ENCODE results near the gene TIPARP.
"Not testable (repeated sequence)": the region's sequence is repeated elsewhere in the genome, so short reads cannot be mapped to it uniquely, and the experiment has no call there.

Gene TIPARP

DNA sequence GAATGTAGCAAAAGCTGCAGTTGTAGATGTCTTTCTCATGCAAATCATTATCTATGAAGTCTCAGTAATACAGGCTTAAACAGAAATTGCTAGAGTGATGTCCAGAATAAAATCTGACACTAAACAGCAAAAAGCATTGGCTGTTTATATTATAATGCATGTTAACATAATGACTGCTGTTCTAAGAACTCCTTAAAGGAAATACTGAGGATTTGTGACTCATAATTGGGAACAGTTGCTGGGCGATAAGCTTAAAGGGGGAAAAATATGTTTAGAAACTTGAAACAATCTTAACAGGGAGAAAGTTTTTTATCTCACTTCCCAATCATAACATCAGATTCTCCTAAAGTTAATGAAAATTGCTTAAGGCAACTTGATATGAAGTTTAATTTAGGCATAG lies 17.5 kb downstream of the TIPARP start:
- Histone ChIP-seq H3K9me3 (ENCODE audit: control insufficient read depth in 2 of 2, low read length in 2 of 2) (no peaks in the 10 kb centered on the region), H3K4me3 (ENCODE audit: low read length in 2 of 2) (no peak overlapping the region), H3K27ac (ENCODE audit: low read length) (no peak overlapping the region), H3K36me3 (ENCODE audit: control insufficient read depth in 2 of 2, insufficient read depth in 2 of 2, low read length in 2 of 2) (peaks cover 0 to 7% of the 10 kb centered on the region in 2 donors), H3K9ac (ENCODE audit: low read length in 2 of 2) (no peak overlapping the region), H3K4me1 (ENCODE audit: control insufficient read depth, insufficient read depth, low read length) (peaks cover 3% of the 10 kb centered on the region), H3K27me3 (ENCODE audit: control insufficient read depth in 1 of 2, insufficient read depth in 2 of 2, low read length in 2 of 2) (no peaks in the 10 kb centered on the region)

GRCh38 chr3:156693166-156693565 lies 18.8 kb downstream of the TIPARP start:
- Histone ChIP-seq H3K36me3 (ENCODE audit: control insufficient read depth in 2 of 2, insufficient read depth in 2 of 2, low read length in 2 of 2) (peaks cover 0 to 7% of the 10 kb centered on the region in 2 donors), H3K27me3 (ENCODE audit: control insufficient read depth in 1 of 2, insufficient read depth in 2 of 2, low read length in 2 of 2) (no peaks in the 10 kb centered on the region), H3K9ac (ENCODE audit: low read length in 2 of 2) (no peak overlapping the region), H3K9me3 (ENCODE audit: control insufficient read depth in 2 of 2, low read length in 2 of 2) (no peaks in the 10 kb centered on the region), H3K4me3 (ENCODE audit: low read length in 2 of 2) (no peak overlapping the region), H3K27ac (ENCODE audit: low read length) (no peak overlapping the region), H3K4me1 (ENCODE audit: control insufficient read depth, insufficient read depth, low read length) (peaks cover 3% of the 10 kb centered on the region)

GRCh38 chr3:156694536-156694935 lies 20.1 kb downstream of the TIPARP start:
- Histone ChIP-seq H3K36me3 (ENCODE audit: control insufficient read depth in 2 of 2, insufficient read depth in 2 of 2, low read length in 2 of 2) (peaks cover 3 to 7% of the 10 kb centered on the region in 2 donors), H3K9ac (ENCODE audit: low read length in 2 of 2) (no peak overlapping the region), H3K4me3 (ENCODE audit: low read length in 2 of 2) (no peak overlapping the region), H3K27ac (ENCODE audit: low read length) (no peak overlapping the region), H3K27me3 (ENCODE audit: control insufficient read depth in 1 of 2, insufficient read depth in 2 of 2, low read length in 2 of 2) (no peaks in the 10 kb centered on the region), H3K4me1 (ENCODE audit: control insufficient read depth, insufficient read depth, low read length) (peaks cover 3% of the 10 kb centered on the region), H3K9me3 (ENCODE audit: control insufficient read depth in 2 of 2, low read length in 2 of 2) (no peaks in the 10 kb centered on the region)

- Histone ChIP-seq H3K27ac (ENCODE audit: low read length) (no peak overlapping the region), H3K4me3 (ENCODE audit: low read length in 2 of 2) (no peak overlapping the region), H3K27me3 (ENCODE audit: control insufficient read depth in 1 of 2, insufficient read depth in 2 of 2, low read length in 2 of 2) (no peaks in the 10 kb centered on the region), H3K4me1 (ENCODE audit: control insufficient read depth, insufficient read depth, low read length) (no peaks in the 10 kb centered on the region), H3K9me3 (ENCODE audit: control insufficient read depth in 2 of 2, low read length in 2 of 2) (no peaks in the 10 kb centered on the region), H3K9ac (ENCODE audit: low read length in 2 of 2) (no peak overlapping the region), H3K36me3 (ENCODE audit: control insufficient read depth in 2 of 2, insufficient read depth in 2 of 2, low read length in 2 of 2) (peaks cover 6 to 16% of the 10 kb centered on the region in 2 donors)
These were observed 28.0 kb downstream of the TIPARP start for GRCh38 chr3:156702367-156702766.

- H3K27me3 ChIP-seq (ENCODE audit: control insufficient read depth in 1 of 2, insufficient read depth in 2 of 2, low read length in 2 of 2), result no peaks in the 10 kb centered on the region
- no peaks in the 10 kb centered on the region for H3K9me3 ChIP-seq (ENCODE audit: control insufficient read depth in 2 of 2, low read length in 2 of 2)
- H3K4me1 ChIP-seq (ENCODE audit: control insufficient read depth, insufficient read depth, low read length), result no peaks in the 10 kb centered on the region
- no peak overlapping the region for H3K4me3 ChIP-seq (ENCODE audit: low read length in 2 of 2)
- H3K9ac ChIP-seq (ENCODE audit: low read length in 2 of 2), result no peak overlapping the region
- H3K36me3 ChIP-seq (ENCODE audit: control insufficient read depth in 2 of 2, insufficient read depth in 2 of 2, low read length in 2 of 2), result peaks cover 3 to 21% of the 10 kb centered on the region in 2 donors
- no peak overlapping the region for H3K27ac ChIP-seq (ENCODE audit: low read length)
These were observed 30.1 kb downstream of the TIPARP start for GRCh38 chr3:156704370-156705036.

DNA sequence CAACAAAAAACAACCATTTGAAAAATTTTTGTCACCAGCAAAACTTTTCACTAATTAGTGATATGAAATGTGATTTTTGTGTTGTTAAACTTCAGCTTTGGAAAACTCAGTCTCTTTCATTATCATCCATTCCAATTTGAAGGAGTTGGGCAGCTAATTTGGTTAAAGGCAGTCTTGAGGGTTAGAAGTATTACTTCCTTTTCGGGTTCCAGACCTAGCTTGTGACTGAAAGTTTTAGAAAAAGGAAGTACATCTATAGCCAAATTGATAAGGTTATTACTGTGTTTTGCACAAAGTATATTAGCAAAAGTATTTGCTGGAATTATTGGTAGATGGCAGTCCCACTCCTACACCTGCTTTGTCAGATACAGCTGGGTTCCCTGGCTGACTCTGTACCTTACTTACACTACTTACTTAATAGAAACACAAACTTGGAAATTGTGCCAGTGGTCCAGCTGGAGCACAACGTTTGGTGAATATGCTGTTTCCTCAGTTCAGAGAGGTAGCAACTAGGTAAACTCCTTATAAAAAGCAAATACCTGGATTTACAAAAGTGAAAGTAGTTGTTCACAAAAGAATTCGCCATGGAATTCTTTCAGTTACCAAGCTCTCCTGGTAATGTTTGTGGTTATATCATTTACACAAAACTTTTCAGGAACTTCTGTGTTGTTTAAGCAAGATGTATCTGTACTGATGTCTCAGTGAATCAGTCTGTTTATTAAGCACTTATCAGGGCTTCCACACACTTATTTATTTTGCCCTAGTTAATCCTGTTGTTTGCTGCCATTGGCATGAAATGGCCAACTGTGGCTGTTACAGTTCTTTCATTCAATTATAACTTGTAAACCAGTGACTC lies 31.6 kb downstream of the TIPARP start:
- Histone ChIP-seq H3K9ac (ENCODE audit: low read length in 2 of 2) (no peak overlapping the region), H3K4me3 (ENCODE audit: low read length in 2 of 2) (no peak overlapping the region), H3K27me3 (ENCODE audit: control insufficient read depth in 1 of 2, insufficient read depth in 2 of 2, low read length in 2 of 2) (no peaks in the 10 kb centered on the region), H3K36me3 (ENCODE audit: control insufficient read depth in 2 of 2, insufficient read depth in 2 of 2, low read length in 2 of 2) (peaks cover 5 to 18% of the 10 kb centered on the region in 2 donors), H3K4me1 (ENCODE audit: control insufficient read depth, insufficient read depth, low read length) (no peaks in the 10 kb centered on the region), H3K9me3 (ENCODE audit: control insufficient read depth in 2 of 2, low read length in 2 of 2) (no peaks in the 10 kb centered on the region), H3K27ac (ENCODE audit: low read length) (no peak overlapping the region)

GRCh38 chr3:156707588-156707987 lies 33.2 kb downstream of the TIPARP start:
- Histone ChIP-seq H3K4me3 (ENCODE audit: low read length in 2 of 2) (no peak overlapping the region), H3K4me1 (ENCODE audit: control insufficient read depth, insufficient read depth, low read length) (no peaks in the 10 kb centered on the region), H3K9me3 (ENCODE audit: control insufficient read depth in 2 of 2, low read length in 2 of 2) (no peaks in the 10 kb centered on the region), H3K9ac (ENCODE audit: low read length in 2 of 2) (no peak overlapping the region), H3K27me3 (ENCODE audit: control insufficient read depth in 1 of 2, insufficient read depth in 2 of 2, low read length in 2 of 2) (no peaks in the 10 kb centered on the region), H3K36me3 (ENCODE audit: control insufficient read depth in 2 of 2, insufficient read depth in 2 of 2, low read length in 2 of 2) (peaks cover 5 to 16% of the 10 kb centered on the region in 2 donors), H3K27ac (ENCODE audit: low read length) (no peak overlapping the region)

GRCh38 chr3:156710429-156710828 lies 36.0 kb downstream of the TIPARP start:
- Histone ChIP-seq H3K27me3 (ENCODE audit: control insufficient read depth in 1 of 2, insufficient read depth in 2 of 2, low read length in 2 of 2) (no peaks in the 10 kb centered on the region), H3K4me3 (ENCODE audit: low read length in 2 of 2) (no peak overlapping the region), H3K4me1 (ENCODE audit: control insufficient read depth, insufficient read depth, low read length) (no peaks in the 10 kb centered on the region)

GRCh38 chr3:156711113-156711512 lies 36.7 kb downstream of the TIPARP start:
- H3K27ac ChIP-seq (ENCODE audit: low read length), result no peak overlapping the region
- no peaks in the 10 kb centered on the region for H3K4me1 ChIP-seq (ENCODE audit: control insufficient read depth, insufficient read depth, low read length)
- H3K9me3 ChIP-seq (ENCODE audit: control insufficient read depth in 2 of 2, low read length in 2 of 2), result no peaks in the 10 kb centered on the region
- H3K36me3 ChIP-seq (ENCODE audit: control insufficient read depth in 2 of 2, insufficient read depth in 2 of 2, low read length in 2 of 2), result peaks cover 2 to 5% of the 10 kb centered on the region in 2 donors
- no peak overlapping the region for H3K4me3 ChIP-seq (ENCODE audit: low read length in 2 of 2)
- H3K27me3 ChIP-seq (ENCODE audit: control insufficient read depth in 1 of 2, insufficient read depth in 2 of 2, low read length in 2 of 2), result no peaks in the 10 kb centered on the region
- no peak overlapping the region for H3K9ac ChIP-seq (ENCODE audit: low read length in 2 of 2)

More at GRCh38 chr3:156710429-156710828, 36.0 kb downstream of the TIPARP start:
- Histone ChIP-seq H3K9me3 (ENCODE audit: control insufficient read depth in 2 of 2, low read length in 2 of 2) (no peaks in the 10 kb centered on the region), H3K27ac (ENCODE audit: low read length) (no peak overlapping the region), H3K36me3 (ENCODE audit: control insufficient read depth in 2 of 2, insufficient read depth in 2 of 2, low read length in 2 of 2) (peaks cover 2 to 5% of the 10 kb centered on the region in 2 donors), H3K9ac (ENCODE audit: low read length in 2 of 2) (no peak overlapping the region)

DNA sequence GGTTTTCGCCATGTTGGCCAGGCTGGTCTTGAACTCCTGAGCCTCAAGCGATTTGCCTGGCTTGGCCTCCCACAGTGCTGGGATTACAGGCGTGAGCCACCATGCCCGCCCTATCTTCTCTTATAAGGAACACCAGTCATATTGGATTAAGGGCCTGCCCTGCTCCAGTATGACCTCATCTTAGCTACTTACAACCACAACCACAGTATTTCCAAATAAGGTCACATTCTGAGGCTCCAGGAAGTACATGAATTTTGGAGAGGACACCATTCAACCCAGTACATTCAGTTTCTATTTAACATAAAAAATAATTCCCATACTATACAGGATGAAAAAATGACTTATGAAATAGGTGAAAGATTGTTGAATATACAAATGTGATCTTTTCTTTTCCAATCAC lies 37.6 kb downstream of the TIPARP start:
- H3K4me3 ChIP-seq (ENCODE audit: low read length in 2 of 2); H3K9me3 ChIP-seq (ENCODE audit: control insufficient read depth in 2 of 2, low read length in 2 of 2); H3K36me3 ChIP-seq (ENCODE audit: control insufficient read depth in 2 of 2, insufficient read depth in 2 of 2, low read length in 2 of 2); H3K27ac ChIP-seq (ENCODE audit: low read length); H3K9ac ChIP-seq (ENCODE audit: low read length in 2 of 2); H3K27me3 ChIP-seq (ENCODE audit: control insufficient read depth in 1 of 2, insufficient read depth in 2 of 2, low read length in 2 of 2); H3K4me1 ChIP-seq (ENCODE audit: control insufficient read depth, insufficient read depth, low read length): not testable (repeated sequence)

Data from stomach smooth muscle (tissue), 2 donors.